Measurements from ENCODE around the gene GLDN.
"Not testable (repeated sequence)": the region's sequence is repeated elsewhere in the genome, so short reads cannot be mapped to it uniquely, and the experiment has no call there.

Gene GLDN

GRCh38 chr15:51390966-51391422 is 49.5 kb downstream of the GLDN start:
- no peak for DNase-seq

DNA sequence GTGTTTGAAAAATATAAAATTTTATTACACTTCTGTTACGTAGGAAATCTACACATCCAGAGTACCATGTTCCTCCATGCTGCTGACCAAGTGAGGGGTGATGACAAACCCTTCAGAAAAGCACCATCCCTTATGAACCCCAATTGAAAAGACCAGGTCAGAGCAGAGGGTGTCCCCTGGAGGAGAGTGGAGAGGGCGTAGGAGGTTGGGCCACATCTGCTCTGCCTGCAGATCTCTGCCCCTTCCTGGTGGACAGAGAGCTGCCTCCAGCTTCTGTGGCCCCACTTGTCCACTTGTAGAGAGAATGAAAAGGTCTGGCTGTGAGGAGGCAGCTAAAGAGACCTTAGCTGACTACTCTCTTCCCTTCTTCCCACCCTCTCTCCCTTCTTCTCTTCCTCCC is 55.5 kb downstream of the GLDN start:
- DNase-seq = no peak

GRCh38 chr15:51398626-51399025 is 57.2 kb downstream of the GLDN start:
- no peak for DNase-seq

DNA sequence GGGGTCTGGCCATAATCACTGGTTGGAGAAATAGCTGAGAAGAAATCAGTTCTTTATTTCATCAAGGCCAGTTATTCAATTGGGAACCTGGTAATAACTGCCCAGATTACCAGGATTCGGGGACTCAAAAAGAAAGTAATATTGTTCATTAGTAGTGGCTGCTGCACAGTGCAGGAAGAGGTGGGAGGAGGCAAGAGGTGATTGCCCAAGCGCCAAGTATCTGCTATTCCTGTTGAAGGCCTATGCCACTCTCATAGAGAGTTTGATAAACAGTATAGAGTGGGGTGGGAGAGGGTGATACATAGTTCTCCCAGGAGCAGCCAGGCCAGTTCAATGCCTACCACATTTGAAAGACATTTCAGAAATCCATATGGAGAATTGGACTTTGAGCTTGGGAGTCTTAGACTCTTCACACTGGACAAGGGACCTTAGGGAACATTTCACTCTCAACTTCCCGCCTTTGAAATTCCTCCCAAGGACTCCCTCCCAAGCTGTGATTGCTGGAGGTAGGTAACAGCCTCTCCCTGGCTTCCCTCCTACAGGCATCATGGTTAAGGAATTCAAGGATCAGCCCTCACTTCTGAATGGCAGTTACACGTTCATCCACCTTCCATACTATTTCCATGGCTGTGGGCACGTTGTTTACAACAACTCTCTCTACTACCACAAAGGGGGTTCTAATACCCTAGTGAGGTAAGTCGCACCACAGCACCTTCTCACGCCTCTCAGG is 59.8 kb downstream of the GLDN start:
- DNase-seq = no peak

DNA sequence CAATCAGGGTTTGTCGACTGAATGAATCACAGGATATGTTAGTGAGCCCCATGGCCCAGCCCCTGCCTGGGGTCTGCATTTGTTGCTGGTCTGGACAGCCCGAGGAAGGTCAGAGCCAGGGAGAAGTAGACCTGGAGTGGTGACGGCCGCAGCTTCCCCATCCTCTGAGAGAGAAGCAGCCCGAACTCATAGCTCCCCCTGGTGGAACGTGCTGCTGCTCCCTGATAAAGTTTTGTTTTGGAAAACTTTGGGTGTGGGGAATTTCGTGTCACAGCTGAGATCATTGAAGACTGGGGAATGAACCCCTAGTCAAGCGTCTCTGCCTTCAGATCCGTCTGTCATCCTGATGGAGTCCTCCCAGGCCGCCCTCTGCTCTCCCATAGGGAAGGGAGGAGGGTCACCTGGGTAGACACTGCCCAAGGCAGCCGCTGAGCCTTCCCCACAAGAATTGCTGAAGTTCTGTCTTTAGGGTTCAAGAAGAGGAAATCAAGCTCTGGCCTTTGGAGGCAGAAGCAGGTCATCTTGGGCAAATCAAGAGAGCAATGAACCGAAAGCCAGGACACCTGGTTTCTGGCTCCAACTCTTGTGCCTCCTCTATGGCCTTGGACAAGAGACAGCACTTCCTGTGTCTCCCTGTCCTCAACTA is 60.5 kb downstream of the GLDN start:
- DNase-seq = no peak

DNA sequence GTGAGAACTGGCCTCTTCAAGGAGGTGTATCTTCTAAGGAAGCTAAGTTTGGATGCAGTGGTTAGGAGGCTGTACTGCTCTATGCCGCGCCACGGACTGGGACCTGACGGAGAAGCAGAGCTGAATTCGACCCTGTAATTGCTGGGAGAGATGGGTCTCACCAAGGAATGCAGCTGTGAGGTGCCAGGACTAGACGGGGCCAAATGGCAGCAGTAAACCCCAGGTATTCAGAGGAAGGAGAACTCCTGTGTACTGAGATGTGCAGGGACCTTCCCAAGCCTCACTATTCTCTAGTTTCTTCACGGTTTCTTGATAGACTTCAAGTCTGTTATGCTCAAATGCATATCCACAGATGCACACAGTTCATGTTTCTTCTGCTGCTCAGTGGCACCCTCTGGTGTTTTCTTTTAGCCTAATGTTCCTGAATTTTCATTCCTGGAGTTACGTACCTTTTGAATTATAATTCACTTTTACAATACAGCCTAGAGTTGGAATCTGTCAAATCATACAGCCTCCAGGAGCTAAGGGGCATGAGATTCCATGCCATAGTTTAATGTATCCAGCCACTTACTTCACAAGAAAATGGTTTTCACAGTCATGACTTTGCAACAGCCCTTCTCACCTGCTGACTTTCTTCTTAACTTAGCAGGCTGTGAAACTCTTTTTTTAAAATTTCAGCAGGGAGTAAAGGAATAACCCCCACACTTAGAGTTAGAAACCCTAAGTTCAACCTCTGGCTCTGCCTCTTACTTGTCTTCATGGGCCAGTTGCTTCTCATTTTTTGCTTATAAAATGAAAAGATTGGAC is 61.8 kb downstream of the GLDN start:
- no peak for DNase-seq

- no peak for DNase-seq
Observed at GRCh38 chr15:51403946-51404695, 62.7 kb downstream of the GLDN start.

DNA sequence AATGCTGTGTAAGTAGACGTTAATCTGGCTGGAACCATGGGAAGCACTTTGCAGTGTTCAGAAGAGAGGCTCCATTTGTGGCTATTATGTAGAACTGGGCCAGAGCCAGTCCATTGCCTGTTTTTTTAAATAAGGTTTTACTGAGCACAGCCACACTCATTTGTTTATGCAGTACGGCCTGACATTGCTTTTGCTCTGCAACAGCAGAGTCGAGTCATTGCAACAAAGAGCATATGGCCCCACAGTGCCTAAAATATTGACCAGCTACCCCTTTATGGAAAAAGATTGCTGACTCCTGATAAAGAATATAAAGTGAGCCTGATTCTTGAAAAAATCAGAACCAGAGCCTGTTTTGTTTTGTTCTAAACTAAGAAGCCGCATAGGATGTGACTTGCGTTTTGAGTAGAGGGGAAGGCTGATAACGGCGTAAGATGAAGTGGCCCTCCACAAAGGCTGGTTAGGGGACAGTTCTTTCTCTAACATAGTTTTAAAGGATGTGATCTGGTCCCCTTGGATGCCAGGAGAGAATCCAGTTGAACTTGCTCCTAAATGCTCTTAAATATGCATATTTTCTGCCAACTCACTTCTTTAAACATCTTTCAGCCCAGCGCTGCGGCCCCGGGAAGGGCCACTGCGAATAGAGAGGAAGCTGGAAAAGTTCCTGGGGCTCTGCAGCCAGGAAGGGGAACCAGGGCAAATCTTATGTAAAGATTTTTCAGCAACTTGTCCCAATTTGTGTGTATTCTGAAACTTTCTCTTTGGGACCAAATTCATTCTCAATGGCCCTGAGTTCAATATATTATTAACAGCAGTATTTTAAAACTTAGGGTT is 64.5 kb downstream of the GLDN start:
- DNase-seq = no peak

DNA sequence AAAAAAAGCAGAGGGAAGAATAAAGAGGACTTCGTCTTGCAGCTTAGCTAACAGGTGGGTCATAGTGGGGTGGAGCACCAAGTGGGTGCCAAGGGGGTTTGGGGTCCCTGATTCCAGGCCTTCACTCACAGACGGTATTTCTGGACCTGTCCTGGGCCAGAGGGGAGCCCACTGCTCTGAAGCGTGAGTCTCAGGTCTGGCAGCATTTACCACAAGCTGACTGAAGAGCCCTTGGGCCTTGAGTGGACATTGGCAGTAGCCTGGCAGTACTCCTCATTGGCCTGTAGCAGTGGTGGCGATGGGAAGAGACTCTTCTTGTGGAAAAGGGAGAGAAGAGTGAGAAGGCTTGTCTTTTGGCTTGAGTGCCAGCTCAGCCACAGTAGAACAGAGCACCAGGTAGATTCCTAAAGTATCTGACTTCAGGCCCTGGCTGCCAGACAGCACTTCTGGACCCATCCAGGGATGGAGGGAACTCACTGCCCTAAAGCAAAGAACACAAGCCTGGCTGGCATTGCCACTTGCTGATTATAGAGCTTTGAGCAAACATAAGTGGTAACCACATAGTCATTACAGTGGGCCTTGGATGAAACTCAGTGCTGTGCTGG is 72.9 kb downstream of the GLDN start:
- no peak for DNase-seq

- DNase-seq = no peak
Observed at GRCh38 chr15:51416129-51416528, 74.7 kb downstream of the GLDN start.

DNA sequence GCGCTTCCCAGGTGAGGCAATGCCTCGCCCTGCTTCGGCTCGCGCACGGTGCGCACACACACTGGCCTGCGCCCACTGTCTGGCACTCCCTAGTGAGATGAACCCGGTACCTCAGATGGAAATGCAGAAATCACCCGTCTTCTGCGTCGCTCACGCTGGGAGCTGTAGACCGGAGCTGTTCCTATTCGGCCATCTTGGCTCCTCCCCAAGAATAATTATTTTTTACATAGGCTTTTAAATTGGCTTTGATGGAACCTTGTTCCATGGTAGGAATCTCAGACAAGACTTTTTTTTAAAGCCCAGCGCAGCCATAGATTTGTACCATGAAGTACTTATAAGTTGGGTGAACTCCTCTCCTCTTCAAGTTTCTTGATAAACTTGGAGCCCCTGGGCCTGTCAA is 81.6 kb downstream of the GLDN start:
- DNase-seq = not testable (repeated sequence)

DNA sequence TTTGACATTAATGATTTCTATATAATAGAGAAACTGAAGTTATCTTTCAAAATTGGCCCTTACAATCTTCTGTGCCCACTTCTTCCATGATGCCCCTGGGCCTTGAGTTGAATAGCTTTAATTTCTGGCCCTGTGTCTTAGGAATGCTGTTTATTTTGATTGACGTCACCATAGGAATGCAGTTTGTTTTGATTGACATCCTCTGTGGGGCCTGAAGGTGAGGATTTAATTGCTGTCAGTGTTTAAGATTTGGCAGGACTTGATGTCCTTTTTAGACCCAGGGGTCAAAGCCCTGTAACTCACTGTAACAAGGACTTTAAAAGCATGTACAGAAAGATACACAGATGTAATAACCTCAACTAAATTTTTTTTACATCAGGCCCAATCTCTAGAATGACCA is 83.3 kb downstream of the GLDN start:
- no peak for DNase-seq

DNA sequence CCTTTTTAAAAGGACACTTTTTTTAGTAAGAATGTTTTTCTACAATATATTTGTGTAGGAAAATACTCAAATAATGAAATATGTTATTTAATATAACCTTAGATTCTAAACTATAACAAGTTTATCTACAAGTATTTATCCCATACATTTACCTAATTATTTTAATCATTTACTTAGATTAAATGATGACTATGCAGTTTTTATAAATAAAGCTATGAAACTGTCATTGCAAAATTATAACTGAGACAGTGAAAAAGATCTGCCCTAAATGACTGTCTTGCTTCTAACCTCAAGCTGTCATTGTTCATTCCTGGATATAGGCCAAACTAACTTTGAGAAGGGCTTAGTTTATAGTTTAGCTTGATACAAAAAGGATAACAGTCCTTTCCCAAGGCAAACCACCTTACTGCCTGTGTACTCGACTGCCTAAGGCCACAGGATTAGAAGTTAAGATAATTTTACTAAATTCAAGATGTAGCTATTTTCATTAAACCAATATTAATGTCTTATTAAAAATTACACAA is 84.1 kb downstream of the GLDN start:
- DNase-seq = no peak

- no peak for DNase-seq
Observed at GRCh38 chr15:51438526-51438925, 97.1 kb downstream of the GLDN start.

DNA sequence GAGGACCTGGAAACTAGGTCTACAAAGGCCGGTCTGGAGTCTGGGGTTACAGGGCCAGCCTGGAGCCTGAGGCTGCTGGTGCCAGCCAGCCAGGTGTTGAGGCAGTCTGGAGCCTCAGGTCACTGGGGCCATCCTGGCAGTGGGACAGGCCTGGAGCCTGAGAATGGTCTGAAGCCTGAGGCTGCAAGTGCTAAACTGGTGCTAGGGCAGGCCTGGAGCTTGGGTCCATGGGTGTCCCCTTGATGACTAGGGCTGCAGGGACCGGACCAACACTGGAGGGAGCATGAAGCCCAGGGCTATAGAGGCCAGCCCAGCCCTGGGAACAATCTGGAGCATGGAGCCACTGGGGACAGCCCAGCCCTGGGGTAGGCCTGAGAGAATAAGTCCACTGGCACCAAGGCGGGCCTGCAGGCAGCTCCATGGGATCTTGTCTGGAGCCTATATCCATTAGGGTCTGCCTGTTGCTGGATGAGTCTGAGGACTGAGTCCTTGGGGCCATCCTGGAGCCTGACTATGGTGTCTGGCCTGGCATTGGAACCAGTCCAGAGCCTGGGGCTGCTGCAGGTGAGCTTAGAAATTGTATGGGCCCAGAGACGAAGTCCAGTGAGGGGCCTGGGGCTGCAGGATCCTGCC is 101.9 kb downstream of the GLDN start:
- no peak for DNase-seq

DNA sequence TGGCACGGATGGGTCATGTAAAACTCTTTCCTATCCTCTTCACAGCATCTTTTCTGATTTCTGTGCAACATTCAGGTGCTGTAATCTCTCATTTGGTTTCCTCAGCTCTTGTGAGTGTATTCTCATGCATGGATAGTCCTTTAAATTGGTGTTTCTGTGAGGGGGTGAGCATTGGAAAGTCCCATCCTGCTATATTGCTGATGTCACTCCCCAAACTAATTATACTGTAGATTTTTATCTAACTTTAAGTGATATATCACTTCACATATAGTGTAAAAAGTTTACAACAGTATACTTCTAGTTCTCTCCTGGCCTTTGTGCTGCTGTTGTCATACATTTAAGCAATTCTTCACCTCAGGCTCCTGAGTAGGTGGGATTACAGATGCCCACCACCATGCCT is 102.7 kb downstream of the GLDN start:
- DNase-seq = no peak

- no peak for DNase-seq
Observed at GRCh38 chr15:51444807-51445206, 103.4 kb downstream of the GLDN start.

DNA sequence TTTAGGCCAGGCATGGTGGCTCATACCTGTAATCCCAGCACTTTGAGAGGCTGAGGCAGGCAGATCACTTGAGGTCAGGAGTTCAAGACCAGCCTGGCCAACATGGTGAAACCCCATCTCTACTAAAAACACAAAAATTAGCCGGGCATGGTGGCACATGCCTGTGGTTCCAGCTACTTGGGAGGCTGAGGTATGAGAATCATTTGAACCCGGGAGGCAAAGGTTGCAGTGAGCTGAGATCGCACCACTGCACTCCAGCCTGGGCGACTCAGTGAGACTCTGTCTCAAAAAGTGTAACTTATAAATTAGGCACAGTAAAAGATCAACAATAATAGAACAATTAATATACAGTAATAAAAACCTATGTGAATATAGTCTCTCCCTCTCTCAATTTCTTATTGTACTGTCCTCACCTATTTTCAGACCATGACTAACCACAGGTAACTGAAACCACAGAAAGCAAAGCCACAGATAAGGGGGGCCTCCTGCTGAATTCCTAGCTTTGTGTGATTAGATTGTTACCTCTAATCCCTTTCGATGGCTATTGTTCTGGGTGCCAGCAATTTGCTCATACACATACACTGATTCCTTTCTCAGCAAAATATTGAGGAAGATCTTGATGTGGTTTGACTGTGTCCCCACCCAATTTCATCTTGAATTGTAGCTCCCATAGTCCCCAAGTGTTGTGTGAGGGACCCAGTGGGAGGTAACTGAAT is 104.7 kb downstream of the GLDN start:
- not testable (repeated sequence) for DNase-seq

DNA sequence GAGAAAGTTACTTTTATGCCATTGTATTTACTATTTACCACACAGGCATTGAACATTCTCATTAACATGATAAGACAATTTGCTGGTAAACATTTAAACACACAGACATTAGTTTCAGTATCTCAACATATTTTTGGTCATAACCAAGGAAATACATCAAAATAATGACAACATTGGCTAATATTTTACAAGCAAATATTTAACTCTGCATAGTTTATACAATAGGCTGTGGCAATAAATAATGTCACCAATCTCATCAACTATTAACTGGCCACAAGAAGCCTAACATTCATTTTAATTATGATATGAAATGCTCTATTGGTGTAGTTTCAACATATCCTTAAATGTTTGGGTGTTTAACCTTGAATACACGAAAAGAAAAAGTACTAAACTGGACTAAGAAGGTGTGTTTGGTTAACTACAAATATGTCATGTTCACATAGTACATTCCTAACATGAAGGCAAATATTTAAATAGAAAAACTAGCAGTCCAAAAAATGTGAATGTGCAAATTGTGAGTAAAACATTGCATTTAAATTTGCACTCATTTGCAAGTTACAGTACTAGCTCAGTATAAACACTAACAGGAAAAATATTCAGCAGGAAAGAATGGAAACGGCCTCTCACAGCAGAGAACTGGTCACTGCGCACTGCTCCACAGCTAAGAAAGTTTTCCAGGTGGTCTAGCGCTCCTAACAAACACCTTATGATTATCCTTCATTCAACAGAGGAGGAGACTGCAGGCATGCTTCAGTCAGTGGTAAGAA is 106.6 kb downstream of the GLDN start:
- DNase-seq = no peak

Measured in GDM1 (cell line).